NCI-H1694 treated with DMSO at 0.1 percent for 48 hours (cell line): ENCODE measurements around the gene APBB3.
"Not testable (repeated sequence)": the region's sequence is repeated elsewhere in the genome, so short reads cannot be mapped to it uniquely, and the experiment has no call there.

Source experiments
- DNase-seq: peaks from one replicate; lab custom pipeline; 2025; lab: John Stamatoyannopoulos, UW

The APBB3 gene

GRCh38 chr5:140564196-140565023, at the start of gene APBB3, which contains the start of gene SLC35A4:
Gene APBB3 (minus strand): TSS chr5:140564598. CDS start chr5:140564245, 353 bp downstream.
Gene SLC35A4 (plus strand): TSS chr5:140564828. CDS start chr5:140567170, 2,342 bp downstream.
- DNase-seq: peak; percentile 94

- no peak for DNase-seq
Observed at GRCh38 chr5:140611020-140611521, 46.7 kb upstream of the APBB3 start.

- DNase-seq: no peak
Observed at GRCh38 chr5:140609126-140609525, 44.7 kb upstream of the APBB3 start.

GRCh38 chr5:140608722-140609121, 44.3 kb upstream of the APBB3 start:
- DNase-seq: no peak

GRCh38 chr5:140607031-140607430, 42.6 kb upstream of the APBB3 start:
- DNase-seq: no peak

- DNase-seq: no peak
Observed at GRCh38 chr5:140605879-140606278, 41.5 kb upstream of the APBB3 start.

- no peak for DNase-seq
Observed at GRCh38 chr5:140603734-140604133, 39.3 kb upstream of the APBB3 start.

- not testable (repeated sequence) for DNase-seq
Observed at GRCh38 chr5:140603446-140603698, 39.0 kb upstream of the APBB3 start.

- no peak for DNase-seq
Observed at GRCh38 chr5:140602147-140602546, 37.7 kb upstream of the APBB3 start.

GRCh38 chr5:140600096-140600495, 35.7 kb upstream of the APBB3 start:
- no peak for DNase-seq

GRCh38 chr5:140598836-140599235, 34.4 kb upstream of the APBB3 start:
- DNase-seq: no peak

- no peak for DNase-seq
Observed at GRCh38 chr5:140596321-140596741, 31.9 kb upstream of the APBB3 start.

- DNase-seq: no peak
Observed at GRCh38 chr5:140595538-140596300, 31.3 kb upstream of the APBB3 start.

GRCh38 chr5:140594169-140594568, 29.8 kb upstream of the APBB3 start:
- DNase-seq: no peak

- not testable (repeated sequence) for DNase-seq
Observed at GRCh38 chr5:140593070-140593469, 28.7 kb upstream of the APBB3 start.

GRCh38 chr5:140591747-140592372, 27.5 kb upstream of the APBB3 start:
- DNase-seq: no peak

- no peak for DNase-seq
Observed at GRCh38 chr5:140590861-140591260, 26.5 kb upstream of the APBB3 start.

- no peak for DNase-seq
Observed at GRCh38 chr5:140588311-140589070, 24.1 kb upstream of the APBB3 start.

- no peak for DNase-seq
Observed at GRCh38 chr5:140587495-140587894, 23.1 kb upstream of the APBB3 start.

GRCh38 chr5:140579188-140579747, 14.9 kb upstream of the APBB3 start:
- DNase-seq: not testable (repeated sequence)

GRCh38 chr5:140576776-140577201, 12.4 kb upstream of the APBB3 start:
- DNase-seq: no peak
